ENCODE data around the gene FSD1. TPM values are rescaled to one million over a fixed set of nuclear protein-coding genes. Genes with fewer than 3 reads are reported as not detected.

Gene FSD1
- total RNA-seq, 3 donors from 2014 or later (not counting 1 experiment from before 2014, with no cell fraction given) = 15.5 to 18.2 (median 16.4) TPM

DNA sequence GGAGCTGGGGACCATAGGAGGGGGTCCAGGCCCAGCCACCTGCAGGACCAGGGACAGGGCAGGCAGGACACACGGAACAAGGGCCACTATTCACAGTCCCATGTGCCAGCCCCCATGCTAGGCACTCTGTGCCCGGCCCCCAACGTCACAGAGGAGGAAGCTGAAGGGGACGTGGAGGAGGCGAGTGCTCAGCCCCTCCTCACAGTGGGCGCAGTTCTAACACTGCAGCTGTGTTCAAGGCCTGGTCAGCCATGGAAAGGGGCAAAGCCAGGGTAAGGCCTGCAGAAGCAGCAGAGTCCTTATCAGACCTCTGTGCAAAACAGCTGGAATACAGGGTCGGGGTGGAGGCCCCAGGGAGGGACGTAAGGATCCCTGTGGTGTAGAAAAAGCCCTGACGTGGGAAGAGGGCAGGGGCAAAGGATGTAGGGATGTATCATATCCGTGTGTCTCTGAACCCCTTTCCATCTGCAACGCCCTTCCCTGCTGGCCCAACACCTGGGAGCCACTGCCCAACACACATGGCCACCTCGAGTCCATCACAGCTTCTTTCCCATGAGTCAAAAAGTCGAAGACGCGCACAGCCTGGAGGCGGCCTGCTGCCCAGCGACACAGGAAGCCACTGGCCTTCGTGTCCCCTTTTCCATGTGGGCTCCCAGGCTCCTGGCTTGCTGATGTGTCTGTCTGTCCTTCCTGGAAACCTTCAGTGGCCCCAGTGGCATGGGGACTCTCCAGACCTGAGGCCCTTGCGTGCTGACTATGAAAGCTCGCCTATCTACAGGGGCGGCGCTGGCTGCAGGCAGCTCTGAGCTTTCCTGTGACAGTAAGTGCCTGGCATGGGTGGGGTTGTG, 68.0 kb downstream of the FSD1 start:
- ATAC-seq (no peak), DNase-seq (no peak)
- Mint-ChIP-seq H3K27me3 (ENCODE audit: low read depth in 2 of 2) (no peaks in the 10 kb centered on the region), H3K4me1 (peaks cover 37 to 61% of the 10 kb centered on the region in 2 donors), H3K36me3 (no peaks in the 10 kb centered on the region), H3K27ac (no peak overlapping the region), H3K9me3 (no peaks in the 10 kb centered on the region), H3K4me3 (no peak overlapping the region)
- intact Hi-C loops (cut with micrococcal nuclease) = no loop called here
- WGBS (ENCODE audit: insufficient coverage) = 93% methylated on average over 22 of the region's 22 CpGs
- Histone ChIP-seq H3K27ac (ENCODE audit: low read length) (no peak overlapping the region), H3K36me3 (ENCODE audit: control insufficient read depth, insufficient read depth, low read length) (no peaks in the 10 kb centered on the region), H3K9me3 (ENCODE audit: control insufficient read depth, insufficient read depth, low read length) (no peaks in the 10 kb centered on the region), H3K4me3 (ENCODE audit: low read length) (no peak overlapping the region), H3K4me1 (ENCODE audit: control insufficient read depth, insufficient read depth, low read length) (peaks cover 97% of the 10 kb centered on the region), H3K27me3 (ENCODE audit: control insufficient read depth, insufficient read depth, low read length) (no peaks in the 10 kb centered on the region)
- TF ChIP-seq, protein P1, sequence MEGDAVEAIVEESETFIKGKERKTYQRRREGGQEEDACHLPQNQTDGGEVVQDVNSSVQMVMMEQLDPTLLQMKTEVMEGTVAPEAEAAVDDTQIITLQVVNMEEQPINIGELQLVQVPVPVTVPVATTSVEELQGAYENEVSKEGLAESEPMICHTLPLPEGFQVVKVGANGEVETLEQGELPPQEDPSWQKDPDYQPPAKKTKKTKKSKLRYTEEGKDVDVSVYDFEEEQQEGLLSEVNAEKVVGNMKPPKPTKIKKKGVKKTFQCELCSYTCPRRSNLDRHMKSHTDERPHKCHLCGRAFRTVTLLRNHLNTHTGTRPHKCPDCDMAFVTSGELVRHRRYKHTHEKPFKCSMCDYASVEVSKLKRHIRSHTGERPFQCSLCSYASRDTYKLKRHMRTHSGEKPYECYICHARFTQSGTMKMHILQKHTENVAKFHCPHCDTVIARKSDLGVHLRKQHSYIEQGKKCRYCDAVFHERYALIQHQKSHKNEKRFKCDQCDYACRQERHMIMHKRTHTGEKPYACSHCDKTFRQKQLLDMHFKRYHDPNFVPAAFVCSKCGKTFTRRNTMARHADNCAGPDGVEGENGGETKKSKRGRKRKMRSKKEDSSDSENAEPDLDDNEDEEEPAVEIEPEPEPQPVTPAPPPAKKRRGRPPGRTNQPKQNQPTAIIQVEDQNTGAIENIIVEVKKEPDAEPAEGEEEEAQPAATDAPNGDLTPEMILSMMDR (IDR thresholded peaks at IDR 0.05) = no peak

DNA sequence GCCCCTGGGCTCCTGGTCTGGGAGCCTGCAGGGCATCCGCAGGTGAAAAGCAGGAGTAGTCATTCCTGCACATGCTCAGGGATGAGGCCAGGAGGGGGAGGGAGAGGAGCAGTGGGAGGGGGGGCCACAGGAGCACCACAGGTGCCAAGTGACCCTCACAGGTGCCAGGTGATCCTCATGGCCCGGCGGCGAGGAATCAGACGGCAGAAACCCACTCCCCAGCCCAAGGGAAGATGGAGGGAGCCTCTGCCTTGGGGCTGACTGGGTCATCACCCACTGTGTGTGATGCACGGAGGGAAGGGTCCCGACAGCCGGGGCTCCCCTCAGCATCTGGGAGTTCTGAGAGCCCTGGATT, 68.6 kb downstream of the FSD1 start:
- intact Hi-C loops (cut with micrococcal nuclease) = no loop called here
- Histone ChIP-seq H3K36me3 (ENCODE audit: control insufficient read depth, insufficient read depth, low read length) (no peaks in the 10 kb centered on the region), H3K27me3 (ENCODE audit: control insufficient read depth, insufficient read depth, low read length) (no peaks in the 10 kb centered on the region), H3K4me3 (ENCODE audit: low read length) (no peak overlapping the region), H3K9me3 (ENCODE audit: control insufficient read depth, insufficient read depth, low read length) (no peaks in the 10 kb centered on the region), H3K4me1 (ENCODE audit: control insufficient read depth, insufficient read depth, low read length) (peaks cover 98% of the 10 kb centered on the region), H3K27ac (ENCODE audit: low read length) (no peak overlapping the region)
- no peak for DNase-seq
- Mint-ChIP-seq H3K4me3 (no peak overlapping the region), H3K4me1 (peaks cover 33 to 55% of the 10 kb centered on the region in 2 donors), H3K9me3 (no peaks in the 10 kb centered on the region), H3K27me3 (ENCODE audit: low read depth in 2 of 2) (no peaks in the 10 kb centered on the region), H3K27ac (no peak overlapping the region), H3K36me3 (no peaks in the 10 kb centered on the region)
- WGBS (ENCODE audit: insufficient coverage) = over 99% methylated on average over 8 of the region's 8 CpGs
- no peak for ATAC-seq
- TF ChIP-seq, protein P1 (IDR thresholded peaks at IDR 0.05) = no peak

Other genes with a start within 250 kb of the FSD1 start
- gene ZBTB7A, start 237.7 kb upstream of the FSD1 start, total RNA-seq = 10 to 100 TPM; 81.6 to 97.7 (median 82.9) TPM
- 100 to 1,000 TPM; 137 to 154 (median 152) TPM for gene MAP2K2, start 180.5 kb upstream of the FSD1 start, total RNA-seq
- gene CREB3L3, start 151.0 kb upstream of the FSD1 start, total RNA-seq = under 1 TPM in 2 of 3 donors, not detected in 1; 0.43 to 0.70 TPM
- 10 to 100 TPM; 29.5 to 37.4 (median 30.5) TPM for gene SIRT6, start 122.0 kb upstream of the FSD1 start, total RNA-seq
- gene ANKRD24, start 121.9 kb upstream of the FSD1 start, total RNA-seq = 1 to 10 TPM in 1 of 3 donors, under 1 TPM in 2; 0.65 to 2.2 (median 0.71) TPM
- not detected for gene EBI3, start 75.1 kb upstream of the FSD1 start, total RNA-seq
- gene YJU2, start 57.5 kb upstream of the FSD1 start, total RNA-seq = 10 to 100 TPM; 37.7 to 39.5 (median 38.5) TPM
- gene SHD, start 25.3 kb upstream of the FSD1 start, total RNA-seq = under 1 TPM in 1 of 3 donors, not detected in 2; 0.20 TPM
- 10 to 100 TPM; 33.8 to 45.3 (median 41.1) TPM for gene TMIGD2, start 2.2 kb upstream of the FSD1 start, total RNA-seq
- 1 to 10 TPM; 1.4 to 3.3 (median 2.0) TPM for gene STAP2, start 34.2 kb downstream of the FSD1 start, total RNA-seq
- gene MPND, start 39.0 kb downstream of the FSD1 start, total RNA-seq = 10 to 100 TPM; 30.4 to 38.4 (median 31.1) TPM
- gene SH3GL1, start 95.9 kb downstream of the FSD1 start, total RNA-seq = 10 to 100 TPM; 43.9 to 55.7 (median 49.2) TPM
- gene CHAF1A, start 98.0 kb downstream of the FSD1 start, total RNA-seq = 10 to 100 TPM; 34.4 to 40.8 (median 35.2) TPM
- 10 to 100 TPM; 54.3 to 67.7 (median 63.3) TPM for gene UBXN6, start 153.2 kb downstream of the FSD1 start, total RNA-seq
- gene HDGFL2, start 167.7 kb downstream of the FSD1 start, total RNA-seq = 10 to 100 TPM; 28.7 to 43.6 (median 29.8) TPM
- under 1 TPM in 1 of 3 donors, not detected in 2; 0.33 TPM for gene PLIN4, start 213.9 kb downstream of the FSD1 start, total RNA-seq
- gene PLIN5, start 230.6 kb downstream of the FSD1 start, total RNA-seq = under 1 TPM in 1 of 3 donors, not detected in 2; 0.65 TPM
- gene LRG1, start 235.4 kb downstream of the FSD1 start, total RNA-seq = 1 to 10 TPM in 1 of 3 donors, not detected in 2; 1.8 TPM

Measured in natural killer cell (primary cell).